ENCODE data around the gene CACNA1H. TPM values are rescaled to one million over a fixed set of nuclear protein-coding genes. Genes with fewer than 3 reads are reported as not detected.
"Not testable (repeated sequence)": the region's sequence is repeated elsewhere in the genome, so short reads cannot be mapped to it uniquely, and the experiment has no call there.

The CACNA1H gene
- total RNA-seq, 1 experiment from 2014 or later, result 19.7 TPM

GRCh38 chr16:1228227-1228626, 75.3 kb downstream of the CACNA1H start:
- H3K36me3 ChIP-seq (ENCODE audit: insufficient read depth, low read length, poor library complexity, severe bottlenecking); POLR2A ChIA-PET (ENCODE audit: low non-redundant PET); CTCF ChIA-PET; DNase-seq (ENCODE audit: low spot score); H3K9me3 ChIP-seq (ENCODE audit: low read depth, low read length, poor library complexity, severe bottlenecking); H3K27me3 ChIP-seq (replicated peaks; ENCODE audit: insufficient read depth, low read depth, low read length, poor library complexity); H3K4me1 ChIP-seq (ENCODE audit: insufficient read depth, low read length, poor library complexity, severe bottlenecking); H3K27ac ChIP-seq (ENCODE audit: low read depth, low read length, poor library complexity, severe bottlenecking); H3K4me3 ChIP-seq (ENCODE audit: low read depth, low read length, poor library complexity, severe bottlenecking); intact Hi-C loops (cut with micrococcal nuclease; ENCODE audit: unreplicated experiment): not testable (repeated sequence)
- TSS peak; percentile 75 for BruUV-seq (replicated peaks)

- intact Hi-C loops (cut with micrococcal nuclease; ENCODE audit: unreplicated experiment); POLR2A ChIA-PET (ENCODE audit: low non-redundant PET); H3K9me3 ChIP-seq (ENCODE audit: low read depth, low read length, poor library complexity, severe bottlenecking); H3K36me3 ChIP-seq (ENCODE audit: insufficient read depth, low read length, poor library complexity, severe bottlenecking); H3K27ac ChIP-seq (ENCODE audit: low read depth, low read length, poor library complexity, severe bottlenecking); H3K27me3 ChIP-seq (replicated peaks; ENCODE audit: insufficient read depth, low read depth, low read length, poor library complexity); BruUV-seq (replicated peaks); H3K4me1 ChIP-seq (ENCODE audit: insufficient read depth, low read length, poor library complexity, severe bottlenecking); H3K4me3 ChIP-seq (ENCODE audit: low read depth, low read length, poor library complexity, severe bottlenecking); DNase-seq (ENCODE audit: low spot score); CTCF ChIA-PET: not testable (repeated sequence)
Measured at GRCh38 chr16:1229476-1229875, 76.6 kb downstream of the CACNA1H start.

GRCh38 chr16:1230084-1230470, 77.2 kb downstream of the CACNA1H start, which contains the start of gene TPSB2:
TPSB2 (minus strand) TSS chr16:1230184; CDS start chr16:1229951, 233 bp downstream.
- CTCF ChIA-PET; H3K27me3 ChIP-seq (replicated peaks; ENCODE audit: insufficient read depth, low read depth, low read length, poor library complexity); intact Hi-C loops (cut with micrococcal nuclease; ENCODE audit: unreplicated experiment); H3K36me3 ChIP-seq (ENCODE audit: insufficient read depth, low read length, poor library complexity, severe bottlenecking); BruUV-seq (replicated peaks); H3K4me1 ChIP-seq (ENCODE audit: insufficient read depth, low read length, poor library complexity, severe bottlenecking); H3K27ac ChIP-seq (ENCODE audit: low read depth, low read length, poor library complexity, severe bottlenecking); H3K4me3 ChIP-seq (ENCODE audit: low read depth, low read length, poor library complexity, severe bottlenecking); POLR2A ChIA-PET (ENCODE audit: low non-redundant PET); H3K9me3 ChIP-seq (ENCODE audit: low read depth, low read length, poor library complexity, severe bottlenecking); DNase-seq (ENCODE audit: low spot score): not testable (repeated sequence)

- POLR2A ChIA-PET (ENCODE audit: low non-redundant PET); H3K4me1 ChIP-seq (ENCODE audit: insufficient read depth, low read length, poor library complexity, severe bottlenecking); CTCF ChIA-PET; intact Hi-C loops (cut with micrococcal nuclease; ENCODE audit: unreplicated experiment); DNase-seq (ENCODE audit: low spot score); H3K27me3 ChIP-seq (replicated peaks; ENCODE audit: insufficient read depth, low read depth, low read length, poor library complexity); H3K4me3 ChIP-seq (ENCODE audit: low read depth, low read length, poor library complexity, severe bottlenecking); H3K27ac ChIP-seq (ENCODE audit: low read depth, low read length, poor library complexity, severe bottlenecking); H3K9me3 ChIP-seq (ENCODE audit: low read depth, low read length, poor library complexity, severe bottlenecking); H3K36me3 ChIP-seq (ENCODE audit: insufficient read depth, low read length, poor library complexity, severe bottlenecking); BruUV-seq (replicated peaks): not testable (repeated sequence)
Measured at GRCh38 chr16:1230471-1231212, 77.7 kb downstream of the CACNA1H start.

GRCh38 chr16:1231301-1231700, 78.4 kb downstream of the CACNA1H start:
- H3K9me3 ChIP-seq (ENCODE audit: low read depth, low read length, poor library complexity, severe bottlenecking); CTCF ChIA-PET; intact Hi-C loops (cut with micrococcal nuclease; ENCODE audit: unreplicated experiment); H3K27me3 ChIP-seq (replicated peaks; ENCODE audit: insufficient read depth, low read depth, low read length, poor library complexity); H3K4me3 ChIP-seq (ENCODE audit: low read depth, low read length, poor library complexity, severe bottlenecking); BruUV-seq (replicated peaks); H3K36me3 ChIP-seq (ENCODE audit: insufficient read depth, low read length, poor library complexity, severe bottlenecking); POLR2A ChIA-PET (ENCODE audit: low non-redundant PET); DNase-seq (ENCODE audit: low spot score); H3K4me1 ChIP-seq (ENCODE audit: insufficient read depth, low read length, poor library complexity, severe bottlenecking); H3K27ac ChIP-seq (ENCODE audit: low read depth, low read length, poor library complexity, severe bottlenecking): not testable (repeated sequence)

GRCh38 chr16:1232049-1232748, 79.3 kb downstream of the CACNA1H start:
- H3K36me3 ChIP-seq (ENCODE audit: insufficient read depth, low read length, poor library complexity, severe bottlenecking); H3K4me1 ChIP-seq (ENCODE audit: insufficient read depth, low read length, poor library complexity, severe bottlenecking); POLR2A ChIA-PET (ENCODE audit: low non-redundant PET); DNase-seq (ENCODE audit: low spot score); intact Hi-C loops (cut with micrococcal nuclease; ENCODE audit: unreplicated experiment); H3K4me3 ChIP-seq (ENCODE audit: low read depth, low read length, poor library complexity, severe bottlenecking); H3K9me3 ChIP-seq (ENCODE audit: low read depth, low read length, poor library complexity, severe bottlenecking); BruUV-seq (replicated peaks); CTCF ChIA-PET; H3K27me3 ChIP-seq (replicated peaks; ENCODE audit: insufficient read depth, low read depth, low read length, poor library complexity); H3K27ac ChIP-seq (ENCODE audit: low read depth, low read length, poor library complexity, severe bottlenecking): not testable (repeated sequence)

GRCh38 chr16:1236659-1237058, 83.8 kb downstream of the CACNA1H start:
- DNase-seq (ENCODE audit: low spot score); BruUV-seq (replicated peaks); POLR2A ChIA-PET (ENCODE audit: low non-redundant PET): not testable (repeated sequence)

More at GRCh38 chr16:1236659-1237058, 83.8 kb downstream of the CACNA1H start:
- H3K36me3 ChIP-seq (ENCODE audit: insufficient read depth, low read length, poor library complexity, severe bottlenecking); H3K27me3 ChIP-seq (replicated peaks; ENCODE audit: insufficient read depth, low read depth, low read length, poor library complexity); CTCF ChIA-PET; H3K9me3 ChIP-seq (ENCODE audit: low read depth, low read length, poor library complexity, severe bottlenecking); H3K4me1 ChIP-seq (ENCODE audit: insufficient read depth, low read length, poor library complexity, severe bottlenecking); intact Hi-C loops (cut with micrococcal nuclease; ENCODE audit: unreplicated experiment); H3K4me3 ChIP-seq (ENCODE audit: low read depth, low read length, poor library complexity, severe bottlenecking); H3K27ac ChIP-seq (ENCODE audit: low read depth, low read length, poor library complexity, severe bottlenecking): not testable (repeated sequence)

All from A673 (cell line).